HG03432 (cell line): ENCODE data around the gene SLC38A7.
"Not testable (repeated sequence)": the region's sequence is repeated elsewhere in the genome, so short reads cannot be mapped to it uniquely, and the experiment has no call there.

Experiments
- ATAC-seq: cut with Tn5 transposase; IDR thresholded peaks from one replicate; pipeline ENCODE4 v1.9.1; 2021; ENCODE audit warnings: mild to moderate bottlenecking, moderate library complexity; ENCODE audit not compliant: unreplicated experiment

The SLC38A7 gene

GRCh38 chr16:58684354-58685083 lies at the start of gene SLC38A7:
Gene SLC38A7, minus strand, starts transcription at chr16:58684770. Its CDS starts 4,644 bp downstream, at chr16:58680126.
- ATAC-seq: peak; percentile 99

GRCh38 chr16:58733671-58734458 lies 49.3 kb upstream of the SLC38A7 start, which contains the start of gene GOT2:
Gene GOT2, minus strand, starts transcription at chr16:58734316. Its CDS starts 88 bp downstream, at chr16:58734228.
- peak; percentile 94 for ATAC-seq

GRCh38 chr16:58733248-58733670 lies 48.7 kb upstream of the SLC38A7 start:
- no peak for ATAC-seq

GRCh38 chr16:58732545-58733247 lies 48.1 kb upstream of the SLC38A7 start:
- peak; percentile 57 for ATAC-seq

- ATAC-seq: no peak
Observed at GRCh38 chr16:58730724-58731370, 46.3 kb upstream of the SLC38A7 start.

GRCh38 chr16:58727796-58728568 lies 43.4 kb upstream of the SLC38A7 start:
- no peak for ATAC-seq

- no peak for ATAC-seq
Observed at GRCh38 chr16:58727028-58727781, 42.6 kb upstream of the SLC38A7 start.

- no peak for ATAC-seq
Observed at GRCh38 chr16:58723109-58723508, 38.5 kb upstream of the SLC38A7 start.

GRCh38 chr16:58717994-58718393 lies 33.4 kb upstream of the SLC38A7 start:
- ATAC-seq: no peak

- ATAC-seq: no peak
Observed at GRCh38 chr16:58716468-58716867, 31.9 kb upstream of the SLC38A7 start.

GRCh38 chr16:58713742-58714141 lies 29.2 kb upstream of the SLC38A7 start:
- no peak for ATAC-seq

- ATAC-seq: no peak
Observed at GRCh38 chr16:58709333-58709732, 24.8 kb upstream of the SLC38A7 start.

GRCh38 chr16:58699151-58699550 lies 14.6 kb upstream of the SLC38A7 start:
- ATAC-seq: no peak

GRCh38 chr16:58695368-58695767 lies 10.8 kb upstream of the SLC38A7 start:
- no peak for ATAC-seq

GRCh38 chr16:58692450-58692849 lies 7.9 kb upstream of the SLC38A7 start:
- ATAC-seq: no peak

GRCh38 chr16:58686985-58687706 lies 2.6 kb upstream of the SLC38A7 start:
- not testable (repeated sequence) for ATAC-seq

- no peak for ATAC-seq
Observed at GRCh38 chr16:58685084-58685449, 497 bp upstream of the SLC38A7 start.

GRCh38 chr16:58684001-58684353 lies 593 bp downstream of the SLC38A7 start:
- peak; percentile 12 for ATAC-seq

GRCh38 chr16:58679763-58680162 lies 4.8 kb downstream of the SLC38A7 start:
- no peak for ATAC-seq
